ENCODE measurements around the gene AZI2.

AZI2 gene

DNA sequence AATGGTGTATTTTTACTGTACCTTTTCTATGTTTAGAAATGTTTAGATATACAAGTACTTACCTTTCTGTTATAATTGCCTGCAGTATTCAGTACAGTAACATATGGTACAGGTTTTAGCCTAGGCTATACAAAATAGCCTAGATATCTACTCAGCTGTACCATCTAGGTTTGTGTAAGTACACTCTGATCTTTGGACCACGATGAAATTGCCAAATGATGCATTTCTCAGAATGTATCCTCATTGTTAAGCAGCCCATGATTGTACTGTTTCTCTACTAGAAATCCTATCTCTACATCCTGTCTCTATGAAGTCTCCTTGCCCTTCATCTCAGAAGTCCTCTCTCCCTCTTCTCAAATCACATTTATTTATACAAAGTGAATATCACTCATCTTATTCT, 32.9 kb downstream of the AZI2 start:
- DNase-seq (ENCODE audit: low spot score): no peak
- no peak overlapping the region for H3K27ac ChIP-seq
- ChIA-PET CTCF (interaction anchor here (0.6 kb wide), 1 partner anchor 591 kb away, joined by 3 read pairs; no protein-coding TSS in a partner anchor), POLR2A (ENCODE audit: low non-redundant PET) (no interaction called here)
- TF ChIP-seq, protein P1, sequence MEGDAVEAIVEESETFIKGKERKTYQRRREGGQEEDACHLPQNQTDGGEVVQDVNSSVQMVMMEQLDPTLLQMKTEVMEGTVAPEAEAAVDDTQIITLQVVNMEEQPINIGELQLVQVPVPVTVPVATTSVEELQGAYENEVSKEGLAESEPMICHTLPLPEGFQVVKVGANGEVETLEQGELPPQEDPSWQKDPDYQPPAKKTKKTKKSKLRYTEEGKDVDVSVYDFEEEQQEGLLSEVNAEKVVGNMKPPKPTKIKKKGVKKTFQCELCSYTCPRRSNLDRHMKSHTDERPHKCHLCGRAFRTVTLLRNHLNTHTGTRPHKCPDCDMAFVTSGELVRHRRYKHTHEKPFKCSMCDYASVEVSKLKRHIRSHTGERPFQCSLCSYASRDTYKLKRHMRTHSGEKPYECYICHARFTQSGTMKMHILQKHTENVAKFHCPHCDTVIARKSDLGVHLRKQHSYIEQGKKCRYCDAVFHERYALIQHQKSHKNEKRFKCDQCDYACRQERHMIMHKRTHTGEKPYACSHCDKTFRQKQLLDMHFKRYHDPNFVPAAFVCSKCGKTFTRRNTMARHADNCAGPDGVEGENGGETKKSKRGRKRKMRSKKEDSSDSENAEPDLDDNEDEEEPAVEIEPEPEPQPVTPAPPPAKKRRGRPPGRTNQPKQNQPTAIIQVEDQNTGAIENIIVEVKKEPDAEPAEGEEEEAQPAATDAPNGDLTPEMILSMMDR (conservative IDR thresholded peaks at IDR 0.05; ENCODE audit: low read depth): no peak

DNA sequence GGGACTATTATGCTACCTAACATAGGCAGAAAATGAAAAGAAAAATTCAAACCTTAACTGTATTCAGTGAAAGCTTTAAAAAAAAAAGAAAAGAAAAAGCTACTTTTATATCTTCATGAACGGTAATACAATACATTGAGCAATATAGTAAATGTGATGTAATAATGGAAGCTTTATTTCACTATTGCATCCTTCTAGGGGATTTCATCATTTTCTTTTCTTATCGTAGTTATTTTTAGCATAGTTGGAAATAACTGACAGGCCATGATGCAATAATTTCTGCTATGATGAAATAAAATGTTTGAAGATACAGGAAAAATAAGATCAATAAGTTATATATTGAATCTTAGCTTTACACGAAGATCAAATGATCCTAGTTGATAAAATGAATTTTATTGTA, 40.4 kb downstream of the AZI2 start:
- DNase-seq (ENCODE audit: low spot score): no peak
- TF ChIP-seq, protein P1 (conservative IDR thresholded peaks at IDR 0.05; ENCODE audit: low read depth): no peak
- H3K27ac ChIP-seq: no peak overlapping the region
- ChIA-PET CTCF (interaction anchor here (0.6 to 1.0 kb wide), 2 partner anchors 20 to 809 kb away, joined by 4 to 5 read pairs; no protein-coding TSS in a partner anchor), POLR2A (ENCODE audit: low non-redundant PET) (no interaction called here)

DNA sequence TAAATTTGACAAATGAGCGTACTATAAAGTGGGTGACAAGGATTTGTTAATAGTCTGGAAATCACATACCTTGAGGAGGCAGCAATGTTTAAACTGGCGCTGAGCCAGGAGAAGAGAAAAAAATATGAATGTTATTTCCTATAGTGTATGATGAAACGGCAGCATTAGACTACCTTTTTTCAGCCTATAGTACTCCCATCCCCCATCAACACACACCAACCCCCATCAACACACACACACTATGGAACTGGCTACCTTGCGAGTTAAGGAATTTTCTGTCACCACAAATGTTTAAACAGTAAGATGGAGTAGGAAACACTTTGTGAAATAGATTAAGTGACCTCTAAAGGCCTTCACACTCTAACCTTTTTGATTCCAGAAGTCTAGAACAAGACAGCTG, 46.9 kb downstream of the AZI2 start:
- H3K27ac ChIP-seq: no peak overlapping the region
- TF ChIP-seq, protein P1 (conservative IDR thresholded peaks at IDR 0.05; ENCODE audit: low read depth): no peak
- POLR2A ChIA-PET (ENCODE audit: low non-redundant PET): no interaction called here
- CTCF ChIA-PET: no interaction called here
- DNase-seq (ENCODE audit: low spot score): no peak

DNA sequence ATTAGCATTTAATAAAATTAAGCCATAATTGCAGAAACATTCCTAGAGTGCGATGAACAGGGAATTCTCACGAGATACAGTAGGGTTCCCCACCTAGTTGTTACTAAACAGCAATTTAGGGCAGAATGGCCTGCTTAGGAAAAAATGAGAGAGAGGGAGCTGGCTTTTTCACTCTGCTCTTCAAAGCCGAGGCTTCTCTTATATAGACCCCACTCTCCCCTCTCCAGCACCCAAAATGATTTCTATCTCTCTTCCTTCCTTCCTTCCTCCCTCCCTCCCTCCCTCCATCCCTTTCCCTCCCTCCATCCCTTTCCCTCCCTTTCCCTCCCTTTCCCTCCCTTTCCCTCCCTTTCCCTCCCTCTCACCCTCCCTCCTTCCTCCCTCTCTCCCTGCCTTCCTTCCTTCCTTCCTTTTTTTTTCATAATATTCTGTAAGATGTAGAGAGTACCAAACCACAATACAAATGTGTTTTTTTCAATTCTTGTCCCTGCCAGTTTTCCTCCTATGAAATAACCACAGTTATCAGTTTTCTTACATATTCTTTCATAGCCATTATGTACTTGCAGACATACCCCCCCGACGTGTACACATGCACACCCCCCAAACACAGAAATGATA, 48.2 kb downstream of the AZI2 start:
- ChIA-PET POLR2A (ENCODE audit: low non-redundant PET) (no interaction called here), CTCF (no interaction called here)
- no peak overlapping the region for H3K27ac ChIP-seq
- TF ChIP-seq, protein P1 (conservative IDR thresholded peaks at IDR 0.05; ENCODE audit: low read depth): no peak
- no peak for DNase-seq (ENCODE audit: low spot score)

DNA sequence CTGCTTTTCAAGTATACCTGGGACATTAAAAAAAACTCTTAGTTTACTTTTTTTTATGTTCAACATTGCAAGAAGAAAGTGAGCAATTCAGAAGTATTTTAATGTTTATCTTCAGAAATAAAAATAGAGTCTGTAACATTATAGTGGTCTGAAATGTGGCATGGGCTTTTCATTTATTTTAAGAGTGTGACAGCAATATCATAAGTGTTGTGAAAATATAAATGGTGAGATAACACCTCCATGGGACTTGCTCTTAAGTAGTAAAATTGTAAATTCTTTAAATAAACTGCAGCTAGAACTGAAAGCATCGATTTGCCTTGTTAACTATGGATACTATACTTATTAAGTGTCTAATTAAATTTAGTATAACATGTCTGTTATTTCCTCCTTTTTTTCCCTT, 48.9 kb downstream of the AZI2 start:
- no peak overlapping the region for H3K27ac ChIP-seq
- no peak for DNase-seq (ENCODE audit: low spot score)
- ChIA-PET CTCF (no interaction called here), POLR2A (ENCODE audit: low non-redundant PET) (no interaction called here)
- TF ChIP-seq, protein P1 (conservative IDR thresholded peaks at IDR 0.05; ENCODE audit: low read depth): no peak

DNA sequence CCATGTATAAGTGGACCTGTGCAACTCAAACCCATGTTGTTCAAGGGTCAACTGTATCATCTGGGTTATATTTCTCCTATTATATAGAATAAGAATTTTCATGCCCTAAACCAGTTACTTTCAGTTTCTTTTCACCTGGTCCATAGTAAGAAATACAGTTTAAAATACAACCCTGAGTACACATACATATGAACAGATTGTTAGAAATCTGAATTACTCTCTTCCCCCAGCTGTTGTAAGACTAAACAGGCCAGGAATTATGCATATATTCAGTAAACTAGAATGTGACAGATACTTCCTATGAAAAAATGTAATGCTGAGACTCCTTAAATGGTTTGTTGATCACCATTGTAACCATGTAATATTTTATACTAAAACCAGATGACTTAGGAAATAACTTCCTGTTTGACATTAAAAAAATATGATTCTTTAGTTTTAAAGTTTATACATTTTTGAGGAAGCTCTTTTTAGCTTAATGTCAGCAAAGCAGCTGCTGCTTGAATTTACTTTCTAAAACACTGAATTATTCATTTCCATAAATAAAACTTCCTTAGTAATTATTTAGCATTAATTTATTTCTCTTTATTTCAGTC, 52.6 kb downstream of the AZI2 start:
- POLR2A ChIA-PET (ENCODE audit: low non-redundant PET): no interaction called here
- CTCF ChIA-PET: no interaction called here
- no peak for DNase-seq (ENCODE audit: low spot score)
- TF ChIP-seq, protein P1 (conservative IDR thresholded peaks at IDR 0.05; ENCODE audit: low read depth): no peak
- no peak overlapping the region for H3K27ac ChIP-seq
